BJ (cell line): Measurements from ENCODE around the gene GTPBP4. TPM values are rescaled to one million over a fixed set of nuclear protein-coding genes. Genes with fewer than 3 reads are reported as not detected.

Experiments used
- CTCF ChIA-PET: fragments of 350-600 bp; formaldehyde crosslinking; extraction: SDS; loops from one replicate; lab custom pipeline; 2021; ENCODE audit warnings: antibody characterized with exemption, inconsistent platforms; lab: Yijun Ruan, JAX
- POLR2A ChIA-PET: fragments of 300-600 bp; sonication (Branson Sonifier 250); formaldehyde crosslinking; extraction: SDS; loops from one replicate; lab custom pipeline; 2021; ENCODE audit warnings: antibody characterized with exemption; lab: Charles Lee
- DNase-seq: peaks from one replicate; pipeline ENCODE4 v3.0.0-alpha.2; 2011; ENCODE audit warnings: low read depth
- H3K27me3 ChIP-seq: 2 replicates; pipeline ENCODE4 v1.6.0; 2011; ENCODE audit warnings: low read length; ENCODE audit not compliant: control insufficient read depth, insufficient read depth
- H3K36me3 ChIP-seq: 2 replicates; pipeline ENCODE4 v1.5.1; 2011; ENCODE audit warnings: low read length; ENCODE audit not compliant: control insufficient read depth, insufficient read depth
- H3K4me3 ChIP-seq: 2 replicates; pipeline ENCODE4 v1.5.1; 2011; ENCODE audit warnings: low read depth, mild to moderate bottlenecking, control low read depth, low read length
- polyA plus RNA-seq: library from polyadenylated mRNA; depleted of rRNA; stranded (reverse); fragments of >200 nt; gene quantifications from 2 replicates; pipeline ENCODE4 v1.2.3, GENCODE V29; 2011
- TF ChIP-seq, protein P1 (sequence below): IDR thresholded peaks from 2 replicates; pipeline ENCODE4 v1.5.1; 2011; ENCODE audit warnings: low read depth, mild to moderate bottlenecking, control low read depth, inconsistent platforms, low read length, moderate library complexity; ENCODE audit not compliant: insufficient read depth

Gene GTPBP4
- polyA plus RNA-seq, 1 experiment = 17.3 TPM

DNA sequence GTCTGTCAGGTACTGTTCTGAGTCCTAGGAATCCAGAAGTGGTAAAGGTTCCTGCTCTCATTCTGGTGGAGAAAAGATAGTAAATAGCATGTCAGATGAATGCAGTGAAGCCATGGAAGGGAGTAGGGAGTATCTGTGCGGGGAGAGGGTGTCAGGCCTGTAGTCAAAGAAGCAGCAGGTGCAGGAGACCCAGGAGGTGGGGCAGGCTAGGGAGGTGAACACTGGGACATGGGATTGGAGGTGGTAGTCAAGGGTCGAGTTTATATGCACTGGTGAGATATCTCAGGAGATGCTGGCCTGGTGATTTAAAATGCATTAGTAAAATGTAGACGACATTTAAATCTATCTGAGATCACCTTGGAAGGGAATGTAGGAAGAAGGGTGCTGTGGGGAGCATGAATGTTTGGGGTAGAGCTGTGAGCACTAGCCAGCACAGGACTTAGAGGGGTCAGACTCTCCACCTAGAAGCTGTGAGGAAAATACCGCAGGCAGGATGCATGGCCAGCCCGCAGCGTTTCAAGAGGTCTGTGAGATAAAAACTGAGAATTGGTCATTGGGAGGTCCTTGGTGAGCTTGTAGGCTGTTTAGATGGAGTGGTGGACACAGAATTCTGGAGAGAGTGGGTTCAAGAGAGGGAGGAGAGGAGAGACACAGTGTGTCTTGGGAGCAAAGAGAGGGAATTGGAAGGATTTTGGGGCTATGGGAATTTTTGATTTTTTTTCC lies 6.8 kb downstream of the GTPBP4 start:
- DNase-seq = no peak
- TF ChIP-seq, protein P1, sequence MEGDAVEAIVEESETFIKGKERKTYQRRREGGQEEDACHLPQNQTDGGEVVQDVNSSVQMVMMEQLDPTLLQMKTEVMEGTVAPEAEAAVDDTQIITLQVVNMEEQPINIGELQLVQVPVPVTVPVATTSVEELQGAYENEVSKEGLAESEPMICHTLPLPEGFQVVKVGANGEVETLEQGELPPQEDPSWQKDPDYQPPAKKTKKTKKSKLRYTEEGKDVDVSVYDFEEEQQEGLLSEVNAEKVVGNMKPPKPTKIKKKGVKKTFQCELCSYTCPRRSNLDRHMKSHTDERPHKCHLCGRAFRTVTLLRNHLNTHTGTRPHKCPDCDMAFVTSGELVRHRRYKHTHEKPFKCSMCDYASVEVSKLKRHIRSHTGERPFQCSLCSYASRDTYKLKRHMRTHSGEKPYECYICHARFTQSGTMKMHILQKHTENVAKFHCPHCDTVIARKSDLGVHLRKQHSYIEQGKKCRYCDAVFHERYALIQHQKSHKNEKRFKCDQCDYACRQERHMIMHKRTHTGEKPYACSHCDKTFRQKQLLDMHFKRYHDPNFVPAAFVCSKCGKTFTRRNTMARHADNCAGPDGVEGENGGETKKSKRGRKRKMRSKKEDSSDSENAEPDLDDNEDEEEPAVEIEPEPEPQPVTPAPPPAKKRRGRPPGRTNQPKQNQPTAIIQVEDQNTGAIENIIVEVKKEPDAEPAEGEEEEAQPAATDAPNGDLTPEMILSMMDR = no peak
- ChIA-PET CTCF (no interaction called here), POLR2A (no interaction called here)
- peaks cover 28% of the 10 kb centered on the region for H3K36me3 ChIP-seq
- no peak overlapping the region for H3K4me3 ChIP-seq
- no peaks in the 10 kb centered on the region for H3K27me3 ChIP-seq

DNA sequence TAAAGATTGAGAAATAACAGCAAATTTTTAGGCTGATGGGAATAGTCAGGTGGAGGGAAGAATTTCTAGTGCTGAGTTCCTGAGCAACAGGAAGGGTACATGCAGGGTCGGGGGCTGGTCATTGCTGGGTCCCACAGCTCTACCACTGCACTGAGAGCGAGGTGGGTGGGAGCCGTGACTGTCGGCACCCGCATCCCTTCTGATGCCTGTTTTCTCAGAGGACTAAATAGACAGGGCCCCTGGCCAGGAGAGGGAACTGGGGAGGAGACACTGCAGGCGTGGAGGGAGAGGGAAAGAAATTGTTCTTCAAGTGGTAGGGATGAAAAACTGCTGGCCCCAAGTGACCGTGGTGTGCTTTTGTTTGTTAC lies 7.3 kb downstream of the GTPBP4 start:
- H3K4me3 ChIP-seq = no peak overlapping the region
- no peaks in the 10 kb centered on the region for H3K27me3 ChIP-seq
- ChIA-PET POLR2A (no interaction called here), CTCF (no interaction called here)
- DNase-seq = no peak
- H3K36me3 ChIP-seq = peaks cover 29% of the 10 kb centered on the region
- TF ChIP-seq, protein P1 = no peak

DNA sequence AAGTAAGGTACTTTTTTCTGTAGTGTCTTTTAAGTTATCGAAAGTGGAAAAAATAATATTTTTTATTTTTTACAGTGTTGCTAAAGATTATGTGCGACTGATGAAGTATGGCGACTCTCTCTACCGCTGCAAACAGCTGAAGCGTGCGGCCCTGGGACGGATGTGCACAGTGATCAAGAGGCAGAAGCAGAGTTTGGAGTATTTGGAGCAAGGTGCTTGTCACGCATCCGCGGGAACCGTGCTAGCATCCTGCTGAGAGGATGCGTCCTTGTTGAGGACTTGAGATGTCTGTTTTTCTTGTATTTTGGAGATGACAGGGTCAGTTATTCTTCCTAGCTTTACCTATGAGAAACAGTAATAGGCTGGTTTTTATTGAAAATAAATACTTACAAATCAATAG lies 7.8 kb downstream of the GTPBP4 start:
- Histone ChIP-seq H3K27me3 (no peaks in the 10 kb centered on the region), H3K36me3 (peaks cover 28% of the 10 kb centered on the region), H3K4me3 (no peak overlapping the region)
- CTCF ChIA-PET = no interaction called here
- POLR2A ChIA-PET = no interaction called here
- TF ChIP-seq, protein P1 = no peak
- no peak for DNase-seq

DNA sequence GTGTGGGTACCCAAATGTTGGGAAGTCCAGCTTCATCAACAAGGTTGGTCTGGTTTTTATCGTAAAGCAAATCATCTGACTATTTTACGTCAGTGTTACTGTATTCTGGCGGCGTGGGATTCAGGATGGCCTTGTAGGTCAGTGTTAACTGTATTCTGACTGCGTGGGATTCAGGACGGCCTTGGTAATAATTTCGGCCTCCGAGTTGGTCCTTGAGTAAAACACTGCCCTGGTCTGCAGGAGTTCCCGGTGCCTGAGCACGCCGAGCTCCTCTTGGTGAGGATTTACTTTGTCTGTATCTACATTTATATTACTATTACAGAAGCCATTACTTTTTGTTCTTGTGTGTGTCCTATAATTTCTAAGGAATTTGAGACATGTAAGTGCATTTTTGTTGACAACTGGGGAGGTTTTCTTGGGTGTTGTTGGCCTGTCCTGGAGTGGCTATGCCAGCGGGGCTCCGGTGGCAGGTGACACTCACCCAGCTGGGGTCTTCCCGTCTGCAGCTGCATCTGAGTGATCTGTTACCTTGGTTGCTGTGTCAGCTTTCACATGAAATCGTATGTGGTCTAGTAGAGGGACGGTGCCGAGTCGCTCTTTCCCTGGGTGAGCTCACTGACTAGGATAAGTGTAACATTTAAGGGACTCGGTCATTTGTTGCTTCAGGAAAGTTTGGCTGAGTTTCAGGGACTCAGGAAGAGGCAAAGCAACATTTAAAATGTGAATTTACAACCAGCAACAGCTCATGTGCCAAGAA lies 9.2 kb downstream of the GTPBP4 start:
- Histone ChIP-seq H3K36me3 (peaks cover 28% of the 10 kb centered on the region), H3K4me3 (no peak overlapping the region), H3K27me3 (no peaks in the 10 kb centered on the region)
- DNase-seq = no peak
- ChIA-PET CTCF (interaction anchor here (1.1 kb wide), 1 partner anchor 20 kb away, joined by 4 read pairs; no protein-coding TSS in a partner anchor), POLR2A (no interaction called here)
- TF ChIP-seq, protein P1 = no peak

DNA sequence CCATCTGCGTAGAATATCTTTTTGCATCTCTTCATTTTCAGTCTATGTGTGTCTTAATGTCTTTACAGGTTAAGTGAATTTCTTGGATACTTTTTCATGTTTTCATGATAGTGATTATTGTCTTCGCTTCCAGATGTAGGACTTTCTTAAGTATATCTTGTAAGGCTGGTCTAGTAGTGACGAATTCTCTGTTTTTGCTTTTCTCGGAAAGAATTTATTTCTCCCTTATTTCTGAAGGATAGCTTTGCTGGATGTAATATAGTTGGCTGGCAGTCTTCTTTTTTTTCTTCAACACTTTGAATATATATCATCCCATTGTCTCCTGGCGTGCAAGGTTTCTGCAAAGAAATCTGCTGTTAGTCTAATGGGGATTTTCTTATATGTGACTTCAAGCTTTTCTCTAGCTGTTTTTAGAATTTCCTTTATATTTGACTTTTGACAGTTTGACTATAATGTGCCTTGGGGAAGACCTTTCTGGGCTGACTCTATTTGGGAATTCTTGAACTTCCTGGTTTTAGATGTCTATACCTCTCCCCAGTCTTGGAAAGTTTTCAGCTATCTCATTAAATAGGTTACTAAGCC lies 14.3 kb downstream of the GTPBP4 start:
- POLR2A ChIA-PET = no interaction called here
- H3K4me3 ChIP-seq = no peak overlapping the region
- peaks cover 37% of the 10 kb centered on the region for H3K36me3 ChIP-seq
- CTCF ChIA-PET = interaction anchor here (0.7 kb wide), 1 partner anchor 712 kb away, joined by 3 read pairs; no protein-coding TSS in a partner anchor
- no peak for DNase-seq
- H3K27me3 ChIP-seq = no peaks in the 10 kb centered on the region
- TF ChIP-seq, protein P1 = no peak
